HEK293 (cell line): ENCODE results near the gene ITGB2.

Experiments used
- CTCF ChIA-PET: fragments of 350-600 bp; formaldehyde crosslinking; extraction: SDS; loops from one replicate; lab custom pipeline; 2021; ENCODE audit warnings: antibody characterized with exemption; lab: Yijun Ruan, JAX
- POLR2A ChIA-PET: fragments of 300-600 bp; formaldehyde crosslinking; extraction: SDS; loops from one replicate; lab custom pipeline; 2020; ENCODE audit warnings: antibody characterized with exemption, inconsistent platforms; lab: Yijun Ruan, JAX
- H3K27ac ChIP-seq: fragments of 200-500 bp; sonication (Bioruptor generic); 2 replicates; pipeline ENCODE4 v1.5.1; 2014; ENCODE audit warnings: low read depth, low read length, control low read depth, inconsistent platforms; ENCODE audit errors: extremely low read depth
- H3K36me3 ChIP-seq, 2 experiments: fragments of 200-500 bp in 1 of 2; sonication (Bioruptor generic) in 1 of 2; 1 replicate in 1 of 2; 2 replicates in 1 of 2; pipeline ENCODE4 v1.5.1; 2014 to 2017; ENCODE audit warnings: inconsistent platforms in 2 of 2, low read length in 2 of 2; ENCODE audit not compliant: control insufficient read depth in 2 of 2, insufficient read depth in 1 of 2
- H3K4me1 ChIP-seq: fragments of 200-500 bp; sonication (Bioruptor generic); 2 replicates; pipeline ENCODE4 v1.5.1; 2014; ENCODE audit warnings: mild to moderate bottlenecking, low read length, inconsistent platforms; ENCODE audit not compliant: control insufficient read depth, insufficient read depth
- H3K4me3 ChIP-seq: 2 replicates; pipeline ENCODE4 v1.5.1; 2011; ENCODE audit warnings: low read depth, mild to moderate bottlenecking, control low read depth, low read length, moderate library complexity
- H3K9me3 ChIP-seq: fragments of 200-500 bp; sonication (Bioruptor generic); 2 replicates; pipeline ENCODE4 v1.5.1; 2014; ENCODE audit warnings: low read depth, low read length, inconsistent platforms; ENCODE audit not compliant: control insufficient read depth, insufficient read depth
- BCL6B ChIP-seq: fragments of 450-650 bp; formaldehyde crosslinking; IDR thresholded peaks from 2 replicates; pipeline ENCODE4 v1.5.1; 2017; ENCODE audit warnings: missing biosample characterization, missing genetic modification characterization
- EGR2 ChIP-seq: fragments of 450-650 bp; formaldehyde crosslinking; IDR thresholded peaks from 2 replicates; pipeline ENCODE4 v1.5.1; 2016; ENCODE audit warnings: low read depth, missing biosample characterization, missing genetic modification characterization
- KLF1 ChIP-seq: fragments of 450-650 bp; formaldehyde crosslinking; IDR thresholded peaks from 2 replicates; pipeline ENCODE4 v1.5.1; 2016; ENCODE audit warnings: missing biosample characterization, missing genetic modification characterization
- OVOL3 ChIP-seq: fragments of 450-650 bp; formaldehyde crosslinking; IDR thresholded peaks from 2 replicates; pipeline ENCODE4 v1.5.1; 2016; ENCODE audit warnings: missing biosample characterization, missing genetic modification characterization
- SP3 ChIP-seq: fragments of 450-650 bp; formaldehyde crosslinking; IDR thresholded peaks from 2 replicates; pipeline ENCODE4 v1.5.1; 2016; ENCODE audit warnings: missing biosample characterization, missing genetic modification characterization
- SP7 ChIP-seq: fragments of 450-650 bp; formaldehyde crosslinking; IDR thresholded peaks from 2 replicates; pipeline ENCODE4 v1.5.1; 2016; ENCODE audit warnings: missing biosample characterization, missing genetic modification characterization
- ZBTB8A ChIP-seq: fragments of 450-650 bp; formaldehyde crosslinking; IDR thresholded peaks from 2 replicates; pipeline ENCODE4 v1.5.1; 2016; ENCODE audit warnings: missing biosample characterization, missing genetic modification characterization
- ZFHX2 ChIP-seq: fragments of 450-650 bp; formaldehyde crosslinking; conservative IDR thresholded peaks from 2 replicates; pipeline ENCODE4 v1.5.1; 2016; ENCODE audit warnings: missing biosample characterization, missing genetic modification characterization
- ZIC2 ChIP-seq: fragments of 450-650 bp; formaldehyde crosslinking; IDR thresholded peaks from 2 replicates; pipeline ENCODE4 v1.5.1; 2016; ENCODE audit warnings: missing biosample characterization, missing genetic modification characterization
- ZNF121 ChIP-seq: fragments of 450-650 bp; formaldehyde crosslinking; IDR thresholded peaks from 2 replicates; pipeline ENCODE4 v1.5.1; 2016; ENCODE audit warnings: missing biosample characterization, missing genetic modification characterization
- ZNF248 ChIP-seq: fragments of 450-650 bp; formaldehyde crosslinking; IDR thresholded peaks from 2 replicates; pipeline ENCODE4 v1.5.1; 2017; ENCODE audit warnings: missing biosample characterization, missing genetic modification characterization
- ZNF366 ChIP-seq: fragments of 450-650 bp; formaldehyde crosslinking; conservative IDR thresholded peaks from 2 replicates; pipeline ENCODE4 v1.5.1; 2016; ENCODE audit warnings: missing biosample characterization, missing genetic modification characterization
- ZNF433 ChIP-seq: fragments of 450-650 bp; formaldehyde crosslinking; IDR thresholded peaks from 2 replicates; pipeline ENCODE4 v1.5.1; 2016; ENCODE audit warnings: missing biosample characterization, missing genetic modification characterization, low read depth
- ZNF48 ChIP-seq: fragments of 450-650 bp; formaldehyde crosslinking; IDR thresholded peaks from 2 replicates; pipeline ENCODE4 v1.5.1; 2016; ENCODE audit warnings: missing biosample characterization, missing genetic modification characterization
- ZNF513 ChIP-seq: fragments of 450-650 bp; IDR thresholded peaks from 2 replicates; pipeline ENCODE4 v1.5.1; 2018; ENCODE audit warnings: missing biosample characterization, missing genetic modification characterization

Gene ITGB2

GRCh38 chr21:44967082-44968047 is 46.7 kb upstream of the ITGB2 start:
- peak; percentile 81 for TF ChIP-seq ZIC2 (tag by site-specific recombination)
- 0 out of 2 replicates have a peak, but pooled peaks have one; percentile 68 for TF ChIP-seq ZFHX2 (tag by site-specific recombination)
- no peak for TF ChIP-seq ZNF366 (tag by site-specific recombination)
- Histone ChIP-seq H3K36me3 (peaks cover 5 to 53% of the 10 kb centered on the region in 2 experiments; a peak in 2 of 3 replicates), H3K27ac (no peak overlapping the region), H3K4me1 (0 out of 2 replicates have a peak, but pooled peaks cover 3% of the 10 kb centered on the region), H3K9me3 (no peaks in the 10 kb centered on the region), H3K4me3 (no peak overlapping the region)
- ChIA-PET POLR2A (no interaction called here), CTCF (interaction anchor here (0.6 to 1.7 kb wide), 2 partner anchors 171 to 884 kb away, joined by 3 to 8 read pairs; no protein-coding TSS in a partner anchor)

GRCh38 chr21:44966135-44967081 is 45.7 kb upstream of the ITGB2 start:
- Histone ChIP-seq H3K4me1 (0 out of 2 replicates have a peak, but pooled peaks cover 3% of the 10 kb centered on the region), H3K4me3 (no peak overlapping the region), H3K36me3 (peaks cover 15 to 55% of the 10 kb centered on the region in 2 experiments)
- CTCF ChIA-PET, result interaction anchor here (0.6 to 1.3 kb wide), 4 partner anchors 162 to 266 kb away, joined by 3 to 4 read pairs (median 3); no protein-coding TSS in a partner anchor
- TF ChIP-seq ZNF121 (tag by site-specific recombination) (no peak), ZBTB8A (tag by site-specific recombination) (0 out of 2 replicates have a peak, but pooled peaks have one; percentile 22), ZNF513 (no peak), BCL6B (no peak), ZIC2 (tag by site-specific recombination) (peak; percentile 67), OVOL3 (tag by site-specific recombination) (no peak), SP7 (peak; percentile 93), EGR2 (tag by site-specific recombination) (peak; percentile 75; the same call in 1 of the 2 replicates), KLF1 (tag by site-specific recombination) (no peak), ZNF433 (tag by site-specific recombination) (no peak), ZNF48 (tag by site-specific recombination) (no peak), ZNF248 (tag by site-specific recombination) (no peak), SP3 (tag by site-specific recombination) (no peak)
- TF ChIP-seq, all 188 proteins: peak for 4
- POLR2A ChIA-PET, result no interaction called here
- Histone ChIP-seq H3K27ac (no peak overlapping the region; the same call in 1 of the 2 replicates), H3K9me3 (no peaks in the 10 kb centered on the region)
